Keratinocyte (primary cell): ENCODE data around the gene LCORL. TPM values are rescaled to one million over a fixed set of nuclear protein-coding genes. Genes with fewer than 3 reads are reported as not detected.

ENCODE experiments used
- DNase-seq: peaks from one replicate; pipeline ENCODE4 v3.0.0-alpha.2; 2011; ENCODE audit warnings: low read depth, missing footprints, low spot score
- FAIRE-seq: peaks from 2 replicates; lab custom pipeline; 2011; peaks lifted over from hg19 to GRCh38; lab: Jason Lieb, UNC
- H2AFZ ChIP-seq: 2 replicates; pipeline ENCODE4 v1.6.0; 2012; ENCODE audit warnings: low read length, control low read depth, inconsistent platforms; ENCODE audit not compliant: control insufficient read depth
- H3K27ac ChIP-seq: 2 replicates; pipeline ENCODE4 v1.5.1; 2011; ENCODE audit warnings: low read length; ENCODE audit not compliant: control insufficient read depth, insufficient read depth
- H3K27me3 ChIP-seq: 3 replicates; pipeline ENCODE4 v1.6.0; 2011; ENCODE audit warnings: low read length; ENCODE audit not compliant: control insufficient read depth, insufficient read depth; ENCODE audit errors: extremely low read depth
- H3K36me3 ChIP-seq, 2 experiments: 2 replicates in 1 of 2; 3 replicates in 1 of 2; pipeline ENCODE4 v1.5.1; 2011; ENCODE audit warnings: low read length in 2 of 2, mild to moderate bottlenecking in 1 of 2; ENCODE audit not compliant: control insufficient read depth in 2 of 2, insufficient read depth in 2 of 2; ENCODE audit errors: extremely low read depth in 1 of 2
- H3K4me1 ChIP-seq: 3 replicates; pipeline ENCODE4 v1.5.1; 2011; ENCODE audit warnings: low read length; ENCODE audit not compliant: control insufficient read depth, insufficient read depth; ENCODE audit errors: extremely low read depth
- H3K4me2 ChIP-seq: 3 replicates; pipeline ENCODE4 v1.6.0; 2011; ENCODE audit warnings: low read depth, low read length; ENCODE audit not compliant: control insufficient read depth, insufficient read depth; ENCODE audit errors: extremely low read depth
- H3K4me3 ChIP-seq, 3 experiments: fragments of 200-600 bp in 1 of 3; sonication (generic) in 1 of 3; 2 replicates in 2 of 3; 3 replicates in 1 of 3; pipeline ENCODE4 v1.5.1; 2011 to 2016; ENCODE audit warnings: low read length in 3 of 3, mild to moderate bottlenecking in 3 of 3, control low read depth in 2 of 3, inconsistent platforms in 1 of 3, low read depth in 1 of 3, mixed read lengths in 1 of 3, mixed run types in 1 of 3, moderate library complexity in 1 of 3; ENCODE audit not compliant: control insufficient read depth in 2 of 3, insufficient read depth in 2 of 3; ENCODE audit errors: extremely low read depth in 1 of 3
- H3K79me2 ChIP-seq: 2 replicates; pipeline ENCODE4 v1.6.0; 2012; ENCODE audit warnings: low read length; ENCODE audit not compliant: control insufficient read depth, insufficient read depth
- H3K9ac ChIP-seq: 3 replicates; pipeline ENCODE4 v1.6.0; 2011; ENCODE audit warnings: low read length; ENCODE audit not compliant: control insufficient read depth, insufficient read depth; ENCODE audit errors: extremely low read depth
- H3K9me1 ChIP-seq: 3 replicates; pipeline ENCODE4 v1.6.0; 2011; ENCODE audit warnings: low read length; ENCODE audit not compliant: control insufficient read depth, insufficient read depth; ENCODE audit errors: extremely low read depth
- H3K9me3 ChIP-seq: 2 replicates; pipeline ENCODE4 v1.5.1; 2012; ENCODE audit warnings: low read depth, low read length; ENCODE audit not compliant: control insufficient read depth
- H4K20me1 ChIP-seq: 3 replicates; pipeline ENCODE4 v1.6.0; 2011; ENCODE audit warnings: low read length; ENCODE audit not compliant: control insufficient read depth, insufficient read depth; ENCODE audit errors: extremely low read depth
- EZH2 ChIP-seq: IDR thresholded peaks from one replicate; pipeline ENCODE4 v1.6.1; 2012; ENCODE audit warnings: inconsistent platforms, mild to moderate bottlenecking, low read length, moderate library complexity
- dilution Hi-C: fragments of 300-500 bp; cut with MboI; formaldehyde crosslinking; loops from one replicate; pipeline ENCODE4 v1.7.0; 2020; ENCODE audit warnings: low sequenced_read_pairs; ENCODE audit not compliant: extremely low pct_ligation_motif_present
- polyA plus RNA-seq, 5 experiments: library from polyadenylated mRNA; depleted of rRNA in 3 of 5; stranded (reverse) in 3 of 5; stranded (forward) in 1 of 5; unstranded in 1 of 5; fragments of >200 nt; gene quantifications; 1 replicate in 1 of 5; 2 replicates in 3 of 5; 3 replicates in 1 of 5; pipeline versions ENCODE4 v1.2.1 to v1.2.3, GENCODE V29; 2011 to 2012; ENCODE audit warnings: missing spikeins in 2 of 5, low read depth in 1 of 5, low replicate concordance in 1 of 5
- TF ChIP-seq, protein P1 (sequence below), 3 experiments: IDR thresholded peaks in 1 of 3; conservative IDR thresholded peaks in 1 of 3; optimal IDR thresholded peaks in 1 of 3; 2 replicates in 2 of 3; 3 replicates in 1 of 3; pipeline versions ENCODE3 to v1.5.1; 2011; ENCODE audit warnings: low read length in 3 of 3, mild to moderate bottlenecking in 3 of 3, moderate library complexity in 2 of 3, control low read depth in 1 of 3, inconsistent platforms in 1 of 3; ENCODE audit not compliant: insufficient read depth in 2 of 3; ENCODE audit errors: extremely low read depth in 1 of 3

LCORL gene
- polyA plus RNA-seq, 1 donor (not counting 4 experiments of a cell fraction or from before 2014, with no cell fraction given), result 3.3 TPM

DNA sequence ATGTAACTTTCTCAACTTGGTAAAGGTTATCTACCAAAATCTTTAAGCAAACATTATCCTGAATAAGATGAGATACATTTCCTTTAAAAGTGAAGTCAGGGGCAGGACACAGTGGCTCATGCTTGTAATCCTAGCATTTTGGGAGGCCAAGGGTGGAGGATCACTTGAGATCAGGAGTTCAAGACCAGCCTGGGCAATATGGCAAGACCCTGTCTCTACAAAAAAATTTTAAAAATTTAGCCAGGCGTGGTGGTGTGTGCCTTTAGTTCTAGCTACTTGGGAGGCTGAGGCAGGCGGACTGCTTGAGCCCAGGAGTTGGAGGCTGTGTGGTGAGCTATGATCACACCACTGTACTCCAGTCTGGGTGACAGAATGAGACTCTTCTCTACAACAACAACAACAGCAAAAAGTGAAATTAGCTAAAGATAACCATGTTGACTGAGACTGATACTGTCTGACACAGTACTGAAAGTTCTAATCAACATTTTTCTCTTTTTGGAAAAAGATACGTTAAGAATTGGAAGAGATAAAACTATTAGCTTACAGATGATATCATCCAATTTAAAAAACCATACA is 215.9 kb downstream of the LCORL start:
- Histone ChIP-seq H3K36me3 (peaks cover 16 to 29% of the 10 kb centered on the region in 2 experiments), H3K27me3 (no peaks in the 10 kb centered on the region), H3K9me1 (no peaks in the 10 kb centered on the region), H2AFZ (no peak overlapping the region), H3K27ac (no peak overlapping the region), H3K9ac (no peak overlapping the region), H4K20me1 (no peaks in the 10 kb centered on the region), H3K4me3 (no peak overlapping the region), H3K4me1 (peaks cover 14% of the 10 kb centered on the region), H3K4me2 (no peak overlapping the region), H3K79me2 (peaks cover 64% of the 10 kb centered on the region), H3K9me3 (no peaks in the 10 kb centered on the region)
- DNase-seq (no peak), FAIRE-seq (no peak)
- TF ChIP-seq EZH2, result no peak
- TF ChIP-seq, protein P1, sequence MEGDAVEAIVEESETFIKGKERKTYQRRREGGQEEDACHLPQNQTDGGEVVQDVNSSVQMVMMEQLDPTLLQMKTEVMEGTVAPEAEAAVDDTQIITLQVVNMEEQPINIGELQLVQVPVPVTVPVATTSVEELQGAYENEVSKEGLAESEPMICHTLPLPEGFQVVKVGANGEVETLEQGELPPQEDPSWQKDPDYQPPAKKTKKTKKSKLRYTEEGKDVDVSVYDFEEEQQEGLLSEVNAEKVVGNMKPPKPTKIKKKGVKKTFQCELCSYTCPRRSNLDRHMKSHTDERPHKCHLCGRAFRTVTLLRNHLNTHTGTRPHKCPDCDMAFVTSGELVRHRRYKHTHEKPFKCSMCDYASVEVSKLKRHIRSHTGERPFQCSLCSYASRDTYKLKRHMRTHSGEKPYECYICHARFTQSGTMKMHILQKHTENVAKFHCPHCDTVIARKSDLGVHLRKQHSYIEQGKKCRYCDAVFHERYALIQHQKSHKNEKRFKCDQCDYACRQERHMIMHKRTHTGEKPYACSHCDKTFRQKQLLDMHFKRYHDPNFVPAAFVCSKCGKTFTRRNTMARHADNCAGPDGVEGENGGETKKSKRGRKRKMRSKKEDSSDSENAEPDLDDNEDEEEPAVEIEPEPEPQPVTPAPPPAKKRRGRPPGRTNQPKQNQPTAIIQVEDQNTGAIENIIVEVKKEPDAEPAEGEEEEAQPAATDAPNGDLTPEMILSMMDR (optimal IDR thresholded peaks at IDR 0.05 in 1 of 3, IDR thresholded peaks at IDR 0.05 in 1 of 3, conservative IDR thresholded peaks at IDR 0.05 in 1 of 3; ENCODE audit: extremely low read depth in 1 of 3, insufficient read depth in 2 of 3, low read length in 3 of 3), result no peak
- dilution Hi-C loops, result no loop called here

DNA sequence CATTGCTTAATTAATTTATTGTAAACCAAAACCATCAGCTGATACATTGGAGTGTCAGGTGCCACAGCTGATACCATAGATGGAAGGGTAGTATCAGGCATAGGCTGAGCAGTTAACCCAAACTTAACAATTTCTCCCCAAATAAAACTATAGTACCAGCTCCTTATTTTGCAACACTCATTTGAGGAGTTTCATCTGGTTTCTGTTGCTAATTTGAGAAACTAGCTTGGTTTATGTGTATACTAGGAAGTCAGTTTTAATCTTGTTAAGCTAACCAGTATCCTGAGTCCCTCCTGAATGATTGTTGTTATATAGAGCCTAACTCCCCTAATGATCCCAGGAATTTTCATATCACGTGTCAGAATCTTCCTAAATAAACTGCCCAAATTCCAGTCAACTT is 223.7 kb downstream of the LCORL start:
- Histone ChIP-seq H2AFZ (no peak overlapping the region), H3K36me3 (peaks cover 5 to 9% of the 10 kb centered on the region in 2 experiments), H3K27me3 (no peaks in the 10 kb centered on the region), H3K27ac (no peak overlapping the region), H4K20me1 (no peaks in the 10 kb centered on the region), H3K9ac (no peak overlapping the region), H3K4me2 (no peak overlapping the region), H3K79me2 (no peaks in the 10 kb centered on the region), H3K4me3 (no peak overlapping the region), H3K9me1 (no peaks in the 10 kb centered on the region), H3K9me3 (no peaks in the 10 kb centered on the region), H3K4me1 (no peaks in the 10 kb centered on the region)
- TF ChIP-seq, protein P1 (optimal IDR thresholded peaks at IDR 0.05 in 1 of 3, IDR thresholded peaks at IDR 0.05 in 1 of 3, conservative IDR thresholded peaks at IDR 0.05 in 1 of 3; ENCODE audit: extremely low read depth in 1 of 3, insufficient read depth in 2 of 3, low read length in 3 of 3), result no peak
- no peak for TF ChIP-seq EZH2
- dilution Hi-C loops, result no loop called here
- FAIRE-seq (no peak), DNase-seq (no peak)
